Measurements from ENCODE around the gene TENM4.

TENM4 gene

DNA sequence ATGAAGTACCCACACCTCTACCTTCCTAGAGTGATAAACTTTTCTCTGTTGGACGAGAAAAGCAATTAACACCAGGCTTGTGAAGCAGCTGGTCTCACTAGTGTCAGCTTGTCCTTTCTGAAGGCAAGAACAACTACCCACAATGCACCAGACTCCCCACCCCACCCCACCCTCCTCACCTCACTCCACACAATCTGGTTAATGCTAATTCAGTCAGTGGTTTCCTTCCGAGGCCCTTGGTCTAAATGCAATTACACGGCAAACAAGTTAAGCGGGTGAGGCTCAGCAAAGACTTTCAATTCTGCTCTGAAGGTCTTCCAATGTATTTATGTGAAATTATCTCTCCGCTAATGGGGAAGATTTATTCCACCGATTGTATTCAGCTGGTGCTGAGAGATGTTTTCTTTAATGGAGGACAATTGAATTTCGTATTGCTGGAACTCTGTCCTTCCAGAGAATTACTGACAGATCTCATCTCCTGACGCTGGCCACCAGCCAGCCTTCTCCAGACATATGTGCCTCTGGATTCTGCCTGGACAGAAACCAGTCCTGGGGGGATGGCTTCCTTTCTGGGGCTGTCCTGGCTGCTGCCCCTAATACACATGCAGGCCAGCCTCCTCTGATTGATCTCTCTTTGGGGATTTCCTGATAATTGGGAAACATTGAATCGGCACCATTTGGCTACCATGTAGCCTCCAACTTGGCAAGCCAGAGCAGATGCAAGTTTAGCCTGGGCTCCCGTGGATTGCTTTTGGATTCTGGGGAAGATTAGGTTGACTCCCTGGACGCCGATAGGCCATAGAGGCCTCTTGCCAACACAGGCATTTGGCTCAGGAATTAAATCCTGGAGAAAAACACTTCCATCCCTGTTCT is 700.4 kb downstream of the TENM4 start:
- in situ Hi-C loops (cut with HindIII; ENCODE audit: low pct_ligation_motif_present, low sequenced_read_pairs): no loop called here
- DNase-seq: no peak
- no peak overlapping the region for H3K4me3 ChIP-seq (ENCODE audit: low read depth, low read length)
- no peaks in the 10 kb centered on the region for H3K27me3 ChIP-seq (replicated peaks)
- no peak overlapping the region for H3K27ac ChIP-seq
- H3K36me3 ChIP-seq (replicated peaks): no peaks in the 10 kb centered on the region
- TF ChIP-seq, protein P1, sequence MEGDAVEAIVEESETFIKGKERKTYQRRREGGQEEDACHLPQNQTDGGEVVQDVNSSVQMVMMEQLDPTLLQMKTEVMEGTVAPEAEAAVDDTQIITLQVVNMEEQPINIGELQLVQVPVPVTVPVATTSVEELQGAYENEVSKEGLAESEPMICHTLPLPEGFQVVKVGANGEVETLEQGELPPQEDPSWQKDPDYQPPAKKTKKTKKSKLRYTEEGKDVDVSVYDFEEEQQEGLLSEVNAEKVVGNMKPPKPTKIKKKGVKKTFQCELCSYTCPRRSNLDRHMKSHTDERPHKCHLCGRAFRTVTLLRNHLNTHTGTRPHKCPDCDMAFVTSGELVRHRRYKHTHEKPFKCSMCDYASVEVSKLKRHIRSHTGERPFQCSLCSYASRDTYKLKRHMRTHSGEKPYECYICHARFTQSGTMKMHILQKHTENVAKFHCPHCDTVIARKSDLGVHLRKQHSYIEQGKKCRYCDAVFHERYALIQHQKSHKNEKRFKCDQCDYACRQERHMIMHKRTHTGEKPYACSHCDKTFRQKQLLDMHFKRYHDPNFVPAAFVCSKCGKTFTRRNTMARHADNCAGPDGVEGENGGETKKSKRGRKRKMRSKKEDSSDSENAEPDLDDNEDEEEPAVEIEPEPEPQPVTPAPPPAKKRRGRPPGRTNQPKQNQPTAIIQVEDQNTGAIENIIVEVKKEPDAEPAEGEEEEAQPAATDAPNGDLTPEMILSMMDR (IDR thresholded peaks at IDR 0.05; ENCODE audit: low read depth, low read length, missing control alignments): no peak

DNA sequence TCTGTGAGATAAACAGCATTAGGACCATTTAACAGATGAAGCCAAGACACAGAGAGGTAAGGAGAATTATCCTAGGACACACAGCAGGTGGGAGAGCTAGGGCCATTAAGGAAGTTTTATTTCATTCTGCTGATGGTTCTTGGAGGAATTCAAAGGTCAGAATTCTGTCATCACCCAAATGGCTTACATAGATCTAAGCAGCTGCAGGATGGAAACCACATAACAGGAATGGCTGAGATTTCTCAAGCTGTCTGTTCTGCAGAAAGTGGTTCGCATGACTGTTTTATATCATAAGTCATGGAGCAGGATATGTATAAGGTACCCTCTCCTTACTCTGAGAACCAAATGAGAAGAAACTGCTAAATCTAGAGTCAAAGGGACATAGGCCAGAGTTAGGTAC is 702.9 kb downstream of the TENM4 start:
- TF ChIP-seq, protein P1 (IDR thresholded peaks at IDR 0.05; ENCODE audit: low read depth, low read length, missing control alignments): no peak
- in situ Hi-C loops (cut with HindIII; ENCODE audit: low pct_ligation_motif_present, low sequenced_read_pairs): no loop called here
- no peaks in the 10 kb centered on the region for H3K36me3 ChIP-seq (replicated peaks)
- no peaks in the 10 kb centered on the region for H3K27me3 ChIP-seq (replicated peaks)
- H3K4me3 ChIP-seq (ENCODE audit: low read depth, low read length): no peak overlapping the region
- H3K27ac ChIP-seq: no peak overlapping the region
- DNase-seq: no peak

DNA sequence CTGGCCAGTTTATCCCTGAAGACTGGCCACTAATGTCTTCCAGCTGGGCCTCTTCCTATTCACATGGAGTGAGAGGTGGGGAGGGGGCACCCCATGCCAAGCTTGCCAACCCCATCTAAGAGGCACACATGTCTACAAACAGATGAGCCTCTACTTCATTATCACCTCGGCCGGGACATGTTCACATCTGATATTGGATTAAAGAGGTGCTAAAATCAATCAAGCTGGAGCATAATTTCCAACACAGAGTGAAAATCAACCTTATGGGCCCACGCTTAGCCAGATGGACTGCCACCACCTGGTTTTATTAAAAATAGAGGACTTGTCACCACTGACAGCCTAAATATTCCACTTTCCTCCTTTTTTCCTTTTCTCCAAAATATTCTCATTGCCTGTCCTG is 703.5 kb downstream of the TENM4 start:
- H3K36me3 ChIP-seq (replicated peaks): no peaks in the 10 kb centered on the region
- TF ChIP-seq, protein P1 (IDR thresholded peaks at IDR 0.05; ENCODE audit: low read depth, low read length, missing control alignments): no peak
- no peak for DNase-seq
- H3K4me3 ChIP-seq (ENCODE audit: low read depth, low read length): no peak overlapping the region
- in situ Hi-C loops (cut with HindIII; ENCODE audit: low pct_ligation_motif_present, low sequenced_read_pairs): no loop called here
- no peaks in the 10 kb centered on the region for H3K27me3 ChIP-seq (replicated peaks)
- H3K27ac ChIP-seq: no peak overlapping the region

DNA sequence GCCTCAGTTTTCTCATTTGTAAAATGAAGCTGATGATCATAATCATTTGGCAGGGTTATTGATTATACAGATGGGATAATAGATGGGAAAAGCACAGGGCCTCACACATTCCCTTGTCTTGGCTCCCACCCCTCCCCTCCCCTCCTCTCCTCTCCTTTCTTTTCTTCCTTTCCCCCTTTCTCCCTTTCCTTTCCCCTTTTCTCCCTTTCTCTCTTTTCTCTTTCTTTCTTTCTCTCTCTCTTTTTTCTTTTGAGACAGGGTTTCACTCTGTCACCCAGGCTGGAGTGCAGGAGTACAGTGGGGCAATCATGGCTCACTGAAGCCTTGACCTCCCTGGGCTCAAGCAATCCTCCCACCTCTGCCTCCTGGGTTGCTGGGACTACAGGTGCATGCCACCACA is 705.1 kb downstream of the TENM4 start:
- in situ Hi-C loops (cut with HindIII; ENCODE audit: low pct_ligation_motif_present, low sequenced_read_pairs): no loop called here
- H3K36me3 ChIP-seq (replicated peaks): no peaks in the 10 kb centered on the region
- TF ChIP-seq, protein P1 (IDR thresholded peaks at IDR 0.05; ENCODE audit: low read depth, low read length, missing control alignments): no peak
- H3K27ac ChIP-seq: no peak overlapping the region
- no peaks in the 10 kb centered on the region for H3K27me3 ChIP-seq (replicated peaks)
- DNase-seq: no peak
- no peak overlapping the region for H3K4me3 ChIP-seq (ENCODE audit: low read depth, low read length)

DNA sequence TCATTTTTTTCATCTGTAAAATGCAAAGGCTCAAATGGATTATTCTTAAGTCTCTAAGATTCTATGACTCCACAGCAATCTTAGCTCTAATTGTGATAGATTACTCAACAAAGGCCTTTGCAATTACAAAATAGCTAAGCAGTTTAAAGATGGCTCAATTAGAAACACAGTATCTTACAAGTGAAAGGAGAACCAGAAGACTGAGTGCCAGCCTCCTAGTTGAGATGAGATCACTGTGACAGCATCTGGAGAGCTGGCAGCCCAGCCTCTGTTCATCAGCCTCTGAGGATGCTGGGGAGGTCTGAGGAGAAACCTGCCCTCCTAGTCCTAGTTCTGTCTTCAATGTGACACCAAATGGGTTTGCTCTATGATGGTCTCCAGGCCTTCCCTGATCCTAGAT is 707.8 kb downstream of the TENM4 start:
- Histone ChIP-seq H3K4me3 (ENCODE audit: low read depth, low read length) (no peak overlapping the region), H3K27me3 (replicated peaks) (no peaks in the 10 kb centered on the region), H3K27ac (no peak overlapping the region), H3K36me3 (replicated peaks) (no peaks in the 10 kb centered on the region)
- TF ChIP-seq, protein P1 (IDR thresholded peaks at IDR 0.05; ENCODE audit: low read depth, low read length, missing control alignments): no peak
- DNase-seq: no peak
- in situ Hi-C loops (cut with HindIII; ENCODE audit: low pct_ligation_motif_present, low sequenced_read_pairs): no loop called here

DNA sequence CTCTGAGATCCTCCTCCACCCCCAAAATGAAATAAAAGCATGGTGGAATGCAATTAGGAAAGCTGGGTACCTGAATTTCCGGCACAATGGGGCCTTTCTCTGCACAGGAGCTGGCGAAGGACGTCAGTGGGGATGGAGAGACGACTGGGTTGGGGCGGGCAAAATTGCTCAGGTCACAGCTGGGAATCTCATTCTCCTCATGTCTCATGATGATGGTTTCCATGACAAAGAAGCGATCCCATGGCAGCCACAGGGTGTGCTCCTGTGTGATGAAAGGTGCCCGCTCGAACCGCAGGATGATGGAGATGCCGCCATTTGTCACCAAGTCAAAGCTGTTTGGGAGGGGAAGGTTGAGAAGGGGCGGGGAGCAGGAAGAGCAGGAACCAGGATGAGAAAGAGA is 708.6 kb downstream of the TENM4 start:
- in situ Hi-C loops (cut with HindIII; ENCODE audit: low pct_ligation_motif_present, low sequenced_read_pairs): no loop called here
- no peak for DNase-seq
- Histone ChIP-seq H3K4me3 (ENCODE audit: low read depth, low read length) (no peak overlapping the region), H3K27ac (no peak overlapping the region), H3K27me3 (replicated peaks) (no peaks in the 10 kb centered on the region), H3K36me3 (replicated peaks) (no peaks in the 10 kb centered on the region)
- TF ChIP-seq, protein P1 (IDR thresholded peaks at IDR 0.05; ENCODE audit: low read depth, low read length, missing control alignments): no peak

Data from brain microvascular endothelial cell (primary cell).